ENCODE data around the gene ATP6V1F. TPM values are rescaled to one million over a fixed set of nuclear protein-coding genes. Genes with fewer than 3 reads are reported as not detected.

Gene ATP6V1F
- total RNA-seq, 2 experiments from 2014 or later: 49.6 to 54.3 TPM

GRCh38 chr7:128876127-128876526, 13.5 kb downstream of the ATP6V1F start:
- Mint-ChIP-seq H3K4me3 (no peak overlapping the region), H3K27me3 (no peaks in the 10 kb centered on the region), H3K36me3 (ENCODE audit: low read depth) (no peaks in the 10 kb centered on the region), H3K9me3 (no peaks in the 10 kb centered on the region), H3K4me1 (ENCODE audit: low read depth) (no peaks in the 10 kb centered on the region), H3K27ac (no peak overlapping the region)
- no peaks in the 10 kb centered on the region for H3K9me3 ChIP-seq (ENCODE audit: control insufficient read depth in 1 of 2, insufficient read depth in 1 of 2, low read length in 2 of 2)
- intact Hi-C loops (cut with DNase I, micrococcal nuclease): no loop called here
- TF ChIP-seq CTCF (IDR thresholded peaks at IDR 0.05): no peak
- H3K36me3 ChIP-seq (ENCODE audit: insufficient read depth, low read length): no peaks in the 10 kb centered on the region
- H3K27me3 ChIP-seq (ENCODE audit: control insufficient read depth in 1 of 2, insufficient read depth in 2 of 2, low read length in 2 of 2): peaks cover 0 to 2% of the 10 kb centered on the region in 2 experiments
- DNase-seq (no peak), ATAC-seq (ENCODE audit: poor library complexity) (no peak)
- no peak overlapping the region for H3K27ac ChIP-seq (ENCODE audit: low read depth in 1 of 2, low read length in 2 of 2)
- POLR2A ChIA-PET: no interaction called here
- CTCF ChIA-PET: no interaction called here
- no peak overlapping the region for H3K4me3 ChIP-seq (ENCODE audit: low read length)
- peaks cover 4% of the 10 kb centered on the region for H3K4me1 ChIP-seq (ENCODE audit: insufficient read depth, low read length)

GRCh38 chr7:128876586-128876977, 13.9 kb downstream of the ATP6V1F start:
- Histone ChIP-seq H3K36me3 (ENCODE audit: insufficient read depth, low read length) (no peaks in the 10 kb centered on the region), H3K27me3 (ENCODE audit: control insufficient read depth in 1 of 2, insufficient read depth in 2 of 2, low read length in 2 of 2) (peaks cover 0 to 2% of the 10 kb centered on the region in 2 experiments), H3K27ac (ENCODE audit: low read depth in 1 of 2, low read length in 2 of 2) (no peak overlapping the region), H3K4me3 (ENCODE audit: low read length) (no peak overlapping the region), H3K4me1 (ENCODE audit: insufficient read depth, low read length) (peaks cover 4% of the 10 kb centered on the region), H3K9me3 (ENCODE audit: control insufficient read depth in 1 of 2, insufficient read depth in 1 of 2, low read length in 2 of 2) (no peaks in the 10 kb centered on the region)
- H3K4me1 Mint-ChIP-seq (ENCODE audit: low read depth): no peaks in the 10 kb centered on the region
- intact Hi-C loops (cut with DNase I, micrococcal nuclease): no loop called here
- no peak overlapping the region for H3K4me3 Mint-ChIP-seq
- H3K27me3 Mint-ChIP-seq: no peaks in the 10 kb centered on the region
- DNase-seq: no peak
- CTCF ChIA-PET: no interaction called here
- no peak overlapping the region for H3K27ac Mint-ChIP-seq
- no peak for ATAC-seq (ENCODE audit: poor library complexity)
- no peak for TF ChIP-seq CTCF (IDR thresholded peaks at IDR 0.05)
- no peaks in the 10 kb centered on the region for H3K36me3 Mint-ChIP-seq (ENCODE audit: low read depth)
- POLR2A ChIA-PET: no interaction called here
- H3K9me3 Mint-ChIP-seq: no peaks in the 10 kb centered on the region

- Histone ChIP-seq H3K9me3 (ENCODE audit: control insufficient read depth in 1 of 2, insufficient read depth in 1 of 2, low read length in 2 of 2) (no peaks in the 10 kb centered on the region), H3K4me3 (ENCODE audit: low read length) (no peak overlapping the region), H3K4me1 (ENCODE audit: insufficient read depth, low read length) (peaks cover 4% of the 10 kb centered on the region), H3K36me3 (ENCODE audit: insufficient read depth, low read length) (no peaks in the 10 kb centered on the region), H3K27me3 (ENCODE audit: control insufficient read depth in 1 of 2, insufficient read depth in 2 of 2, low read length in 2 of 2) (peaks cover 0 to 2% of the 10 kb centered on the region in 2 experiments), H3K27ac (ENCODE audit: low read depth in 1 of 2, low read length in 2 of 2) (no peak overlapping the region)
- DNase-seq (no peak), ATAC-seq (ENCODE audit: poor library complexity) (no peak)
- H3K4me1 Mint-ChIP-seq (ENCODE audit: low read depth): no peaks in the 10 kb centered on the region
- no peaks in the 10 kb centered on the region for H3K27me3 Mint-ChIP-seq
- CTCF ChIA-PET: no interaction called here
- POLR2A ChIA-PET: no interaction called here
- H3K9me3 Mint-ChIP-seq: no peaks in the 10 kb centered on the region
- intact Hi-C loops (cut with DNase I, micrococcal nuclease): no loop called here
- no peaks in the 10 kb centered on the region for H3K36me3 Mint-ChIP-seq (ENCODE audit: low read depth)
- H3K27ac Mint-ChIP-seq: no peak overlapping the region
- TF ChIP-seq CTCF (IDR thresholded peaks at IDR 0.05): no peak
- H3K4me3 Mint-ChIP-seq: no peak overlapping the region
These were observed 14.5 kb downstream of the ATP6V1F start for GRCh38 chr7:128876978-128877755.
